Testis (tissue), 3 donors: ENCODE results near the gene RHBDL1. TPM values are rescaled to one million over a fixed set of nuclear protein-coding genes. Genes with fewer than 3 reads are reported as not detected.

Experiments used
- DNase-seq: peaks from one replicate; pipeline ENCODE4 v3.0.0-alpha.2; 2019
- H3K27ac ChIP-seq, 2 donors: fragments of 200-600 bp; sonication (generic); one replicate each; pipeline ENCODE4 v1.5.1; 2019
- H3K27me3 ChIP-seq: fragments of 200-600 bp; sonication (generic); one replicate; pipeline ENCODE4 v1.5.1; 2019
- H3K36me3 ChIP-seq: fragments of 200-600 bp; sonication (generic); one replicate; pipeline ENCODE4 v1.5.1; 2017; ENCODE audit warnings: low read depth; ENCODE audit errors: missing control alignments
- H3K4me1 ChIP-seq: fragments of 200-600 bp; sonication (generic); one replicate; pipeline ENCODE4 v1.5.1; 2019
- H3K4me3 ChIP-seq, 2 donors: fragments of 200-600 bp; sonication (generic); one replicate each; pipeline ENCODE4 v1.5.1; 2017 to 2019
- H3K9me3 ChIP-seq: fragments of 200-600 bp; sonication (generic); one replicate; pipeline ENCODE4 v1.5.1; 2017
- CTCF ChIP-seq, 3 experiments: fragments of 450-650 bp in 2 of 3; fragments of 200-600 bp in 1 of 3; sonication (generic) in 1 of 3; IDR thresholded peaks; one replicate each; pipeline ENCODE4 v1.5.1; 2016 to 2019; ENCODE audit warnings: antibody characterized with exemption in 3 of 3, mild to moderate bottlenecking in 2 of 3, moderate library complexity in 1 of 3
- POLR2A ChIP-seq: fragments of 450-650 bp; IDR thresholded peaks from one replicate; pipeline ENCODE4 v1.6.1; 2017; ENCODE audit warnings: antibody characterized with exemption, mild to moderate bottlenecking, moderate library complexity
- WGBS, 2 donors: methylation state at CpG; one replicate each; pipeline ENCODE4 v1.1.5; 2018; 5-methylcytosine and 5-hydroxymethylcytosine counted together
- intact Hi-C: fragments of 100-400 bp; cut with DNase I; formaldehyde crosslinking; loops from one replicate; pipeline ENCODE4 v1.15.1; 2023; ENCODE audit warnings: low total_unique reads
- polyA plus RNA-seq: library from polyadenylated mRNA; stranded (reverse); fragments of 350-450 nt; fragmentation: Illumina TruSeq; extraction: RNeasy Lipid Tissue Mini Kit (QIAGEN cat#74804); gene quantifications from one replicate; pipeline ENCODE4 v1.2.3, GENCODE V29; 2014; ENCODE audit warnings: low read depth, low replicate concordance; ENCODE audit not compliant: insufficient read depth
- total RNA-seq, 2 donors: library from RNA; depleted of rRNA; stranded (reverse); fragments of >200 nt; gene quantifications; one replicate each; pipeline ENCODE4 v1.2.3, GENCODE V29; 2016

RHBDL1 gene
- total and polyA plus RNA-seq, 3 donors from 2014 or later = 2.1 to 9.8 (median 8.5) TPM

DNA sequence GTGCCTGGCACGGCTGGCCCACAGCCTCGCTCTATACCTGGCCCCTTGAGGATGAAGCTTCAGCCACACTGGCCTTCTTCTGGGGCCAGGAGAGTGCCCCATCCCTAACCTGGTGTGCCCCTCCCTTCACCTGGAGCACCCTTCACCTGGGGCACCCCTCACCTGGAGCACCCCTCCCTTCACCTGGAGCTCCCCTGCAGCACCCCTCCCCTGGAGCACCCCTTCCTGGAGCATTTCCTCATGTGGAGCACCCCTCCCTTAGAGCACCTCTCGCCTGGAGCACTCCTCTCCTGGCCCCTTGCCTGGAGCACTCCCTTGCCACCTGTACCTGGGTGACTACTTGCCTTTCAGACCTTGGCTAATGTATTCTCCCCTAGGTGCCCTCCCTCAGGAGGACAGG is 32.5 kb downstream of the RHBDL1 start:
- WGBS, 2 donors = 67 to 70% methylated on average over 3 of the region's 3 CpGs
- no peaks in the 10 kb centered on the region for H3K36me3 ChIP-seq
- no peak overlapping the region for H3K4me3 ChIP-seq
- TF ChIP-seq POLR2A (no peak), CTCF (IDR thresholded peaks at IDR 0.05) (no peak)
- intact Hi-C loops = no loop called here
- H3K4me1 ChIP-seq = peaks cover 5% of the 10 kb centered on the region
- no peak overlapping the region for H3K27ac ChIP-seq
- no peaks in the 10 kb centered on the region for H3K9me3 ChIP-seq
- no peaks in the 10 kb centered on the region for H3K27me3 ChIP-seq
- no peak for DNase-seq

- H3K27ac ChIP-seq = no peak overlapping the region
- DNase-seq = no peak
- intact Hi-C loops = no loop called here
- H3K27me3 ChIP-seq = no peaks in the 10 kb centered on the region
- 73 to 83% methylated on average over 3 to 4 of the region's 4 CpGs for WGBS, 2 donors
- peaks cover 5% of the 10 kb centered on the region for H3K4me1 ChIP-seq
- no peak for TF ChIP-seq CTCF (IDR thresholded peaks at IDR 0.05)
- TF ChIP-seq POLR2A = no peak
- H3K36me3 ChIP-seq = no peaks in the 10 kb centered on the region
- no peak overlapping the region for H3K4me3 ChIP-seq
- H3K9me3 ChIP-seq = no peaks in the 10 kb centered on the region
Measured at GRCh38 chr16:708959-709358, 33.5 kb downstream of the RHBDL1 start.

DNA sequence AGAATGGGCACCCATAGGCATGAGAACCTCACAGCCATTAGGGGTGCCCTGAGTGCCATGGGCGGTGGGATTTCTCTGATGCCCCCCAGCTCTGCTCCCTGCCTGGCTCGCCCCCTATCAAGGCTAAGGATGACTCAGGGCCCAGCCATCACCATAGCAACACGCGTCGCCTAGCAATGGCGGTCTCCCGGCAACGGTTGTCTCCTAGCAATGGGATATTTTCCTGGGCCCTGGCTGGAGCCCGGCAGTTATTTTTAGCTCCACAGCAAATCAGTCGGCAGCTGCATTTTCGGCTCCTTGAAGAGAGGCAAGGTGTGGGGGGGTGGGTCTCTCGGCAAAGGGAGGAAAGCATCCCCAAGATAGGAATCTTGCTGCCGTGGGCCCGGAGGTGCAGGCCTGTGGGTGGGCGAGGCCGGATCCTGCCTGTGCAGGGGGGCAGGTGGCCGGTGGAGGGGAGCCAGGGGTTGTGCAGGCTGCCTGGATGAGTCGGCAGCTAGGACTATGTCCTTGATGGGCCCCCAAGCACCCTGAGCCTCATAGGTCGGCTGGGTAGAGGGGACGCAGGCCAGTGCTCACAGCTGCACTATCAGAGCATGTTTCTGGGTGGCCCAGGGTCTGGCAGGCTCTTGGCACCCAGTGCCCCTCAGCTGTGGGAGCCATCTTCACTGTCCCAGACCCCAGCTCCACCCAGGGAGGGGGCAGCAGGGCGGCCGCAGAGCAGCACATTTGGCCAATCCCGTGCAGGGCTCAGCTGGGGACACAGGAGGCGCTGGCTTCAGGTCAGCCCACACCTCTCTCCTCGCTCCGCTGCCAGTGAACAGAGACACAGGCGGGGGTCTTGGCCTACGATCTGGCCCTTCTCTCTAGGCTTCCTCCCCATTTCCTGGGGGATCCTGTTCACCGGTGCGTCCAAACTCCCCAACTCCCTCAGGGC is 34.4 kb downstream of the RHBDL1 start:
- intact Hi-C loops = no loop called here
- WGBS, 2 donors = 23 to 27% methylated on average over 14 to 30 of the region's 30 CpGs
- Histone ChIP-seq H3K9me3 (no peaks in the 10 kb centered on the region), H3K27ac (no peak overlapping the region), H3K4me1 (peaks cover 12% of the 10 kb centered on the region), H3K36me3 (no peaks in the 10 kb centered on the region), H3K27me3 (no peaks in the 10 kb centered on the region), H3K4me3 (no peak overlapping the region)
- TF ChIP-seq CTCF (IDR thresholded peaks at IDR 0.05) = no peak
- TF ChIP-seq POLR2A = no peak
- peak; percentile 71 for DNase-seq

DNA sequence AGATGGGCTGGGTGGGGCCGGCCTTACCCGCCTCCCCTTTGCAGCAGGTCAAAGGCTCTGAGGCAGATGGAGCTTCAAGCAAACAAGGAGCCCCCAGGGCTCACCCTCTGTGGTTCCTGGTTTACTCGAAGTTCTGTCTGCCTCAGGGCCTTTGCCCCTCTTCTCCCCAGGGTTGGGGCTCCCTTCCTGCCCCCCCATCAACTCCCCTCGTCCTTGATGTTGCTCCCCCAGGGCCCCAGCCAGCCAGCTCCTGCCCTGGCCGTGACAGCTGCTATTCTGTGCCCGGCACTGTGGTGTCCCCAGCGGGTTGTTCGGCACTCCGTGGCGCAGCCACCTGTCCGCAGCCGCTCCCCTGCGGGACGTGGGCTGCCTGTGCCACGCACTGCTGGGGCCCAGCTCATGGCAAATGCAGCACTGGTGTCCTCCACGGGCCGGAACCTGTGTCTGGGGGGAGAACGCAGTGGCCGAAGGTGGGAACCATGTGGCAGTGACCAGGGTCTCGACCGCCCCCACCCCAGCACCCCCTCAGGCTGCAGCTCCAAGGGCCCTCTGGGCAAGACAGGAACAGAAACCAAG is 35.1 kb downstream of the RHBDL1 start:
- H3K4me1 ChIP-seq = peaks cover 12% of the 10 kb centered on the region
- H3K27ac ChIP-seq = no peak overlapping the region
- TF ChIP-seq CTCF (IDR thresholded peaks at IDR 0.05) (no peak), POLR2A (no peak)
- 48 to 70% methylated on average over 3 to 21 of the region's 21 CpGs for WGBS, 2 donors
- no peak overlapping the region for H3K4me3 ChIP-seq
- H3K27me3 ChIP-seq = no peaks in the 10 kb centered on the region
- no peaks in the 10 kb centered on the region for H3K9me3 ChIP-seq
- intact Hi-C loops = no loop called here
- no peak for DNase-seq
- H3K36me3 ChIP-seq = no peaks in the 10 kb centered on the region
